Bronchial epithelial cell (primary cell): Measurements from ENCODE around the gene TSPEAR. TPM values are rescaled to one million over a fixed set of nuclear protein-coding genes. Genes with fewer than 3 reads are reported as not detected.
"Not testable (repeated sequence)": the region's sequence is repeated elsewhere in the genome, so short reads cannot be mapped to it uniquely, and the experiment has no call there.

Experiments
- DNase-seq: peaks from one replicate; pipeline ENCODE4 v3.0.0-alpha.2; 2010; ENCODE audit warnings: low read depth
- FAIRE-seq: peaks from 2 replicates; lab custom pipeline; 2011; peaks lifted over from hg19 to GRCh38; lab: Jason Lieb, UNC
- H3K27me3 ChIP-seq: 2 replicates; pipeline ENCODE4 v1.5.1; 2011; ENCODE audit warnings: low read length; ENCODE audit not compliant: control insufficient read depth, insufficient read depth
- H3K36me3 ChIP-seq: 2 replicates; pipeline ENCODE4 v1.5.1; 2011; ENCODE audit warnings: low read length; ENCODE audit not compliant: control insufficient read depth, insufficient read depth
- H3K4me3 ChIP-seq: 2 replicates; pipeline ENCODE4 v1.5.1; 2011; ENCODE audit warnings: mild to moderate bottlenecking, low read depth, low read length, control low read depth
- total RNA-seq: library from RNA; depleted of rRNA; stranded (reverse); fragments of >200 nt; gene quantifications from 2 replicates; pipeline ENCODE4 v1.2.1, GENCODE V29; 2014
- TF ChIP-seq, protein P1 (sequence below): IDR thresholded peaks from 2 replicates; pipeline ENCODE4 v1.5.1; 2011; ENCODE audit warnings: mild to moderate bottlenecking, moderate library complexity, low read length, control low read depth, inconsistent platforms; ENCODE audit not compliant: insufficient read depth, severe bottlenecking

Gene TSPEAR
- total RNA-seq, 1 donor from 2014 or later: not detected

DNA sequence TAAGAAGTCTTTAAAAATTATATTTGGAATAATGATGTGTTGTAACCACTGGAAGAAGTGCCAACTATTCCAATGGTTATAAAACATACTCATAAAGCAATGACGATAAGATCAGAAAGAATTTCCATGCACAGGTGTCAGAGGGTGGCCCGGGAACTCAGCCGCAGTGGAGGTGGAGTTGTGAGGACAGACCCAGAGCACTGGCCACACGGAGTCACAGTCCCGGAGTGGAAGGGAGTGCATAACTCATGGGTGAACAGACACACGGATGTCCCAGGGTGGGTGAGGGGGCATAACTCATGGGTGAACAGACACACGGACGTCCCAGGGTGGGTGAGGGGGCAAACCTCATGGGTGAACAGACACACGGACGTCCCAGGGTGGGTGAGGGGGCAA lies 135.3 kb downstream of the TSPEAR start:
- no peak for FAIRE-seq
- Histone ChIP-seq H3K4me3 (no peak overlapping the region), H3K36me3 (no peaks in the 10 kb centered on the region), H3K27me3 (no peaks in the 10 kb centered on the region)
- TF ChIP-seq, protein P1, sequence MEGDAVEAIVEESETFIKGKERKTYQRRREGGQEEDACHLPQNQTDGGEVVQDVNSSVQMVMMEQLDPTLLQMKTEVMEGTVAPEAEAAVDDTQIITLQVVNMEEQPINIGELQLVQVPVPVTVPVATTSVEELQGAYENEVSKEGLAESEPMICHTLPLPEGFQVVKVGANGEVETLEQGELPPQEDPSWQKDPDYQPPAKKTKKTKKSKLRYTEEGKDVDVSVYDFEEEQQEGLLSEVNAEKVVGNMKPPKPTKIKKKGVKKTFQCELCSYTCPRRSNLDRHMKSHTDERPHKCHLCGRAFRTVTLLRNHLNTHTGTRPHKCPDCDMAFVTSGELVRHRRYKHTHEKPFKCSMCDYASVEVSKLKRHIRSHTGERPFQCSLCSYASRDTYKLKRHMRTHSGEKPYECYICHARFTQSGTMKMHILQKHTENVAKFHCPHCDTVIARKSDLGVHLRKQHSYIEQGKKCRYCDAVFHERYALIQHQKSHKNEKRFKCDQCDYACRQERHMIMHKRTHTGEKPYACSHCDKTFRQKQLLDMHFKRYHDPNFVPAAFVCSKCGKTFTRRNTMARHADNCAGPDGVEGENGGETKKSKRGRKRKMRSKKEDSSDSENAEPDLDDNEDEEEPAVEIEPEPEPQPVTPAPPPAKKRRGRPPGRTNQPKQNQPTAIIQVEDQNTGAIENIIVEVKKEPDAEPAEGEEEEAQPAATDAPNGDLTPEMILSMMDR: no peak
- DNase-seq: no peak

DNA sequence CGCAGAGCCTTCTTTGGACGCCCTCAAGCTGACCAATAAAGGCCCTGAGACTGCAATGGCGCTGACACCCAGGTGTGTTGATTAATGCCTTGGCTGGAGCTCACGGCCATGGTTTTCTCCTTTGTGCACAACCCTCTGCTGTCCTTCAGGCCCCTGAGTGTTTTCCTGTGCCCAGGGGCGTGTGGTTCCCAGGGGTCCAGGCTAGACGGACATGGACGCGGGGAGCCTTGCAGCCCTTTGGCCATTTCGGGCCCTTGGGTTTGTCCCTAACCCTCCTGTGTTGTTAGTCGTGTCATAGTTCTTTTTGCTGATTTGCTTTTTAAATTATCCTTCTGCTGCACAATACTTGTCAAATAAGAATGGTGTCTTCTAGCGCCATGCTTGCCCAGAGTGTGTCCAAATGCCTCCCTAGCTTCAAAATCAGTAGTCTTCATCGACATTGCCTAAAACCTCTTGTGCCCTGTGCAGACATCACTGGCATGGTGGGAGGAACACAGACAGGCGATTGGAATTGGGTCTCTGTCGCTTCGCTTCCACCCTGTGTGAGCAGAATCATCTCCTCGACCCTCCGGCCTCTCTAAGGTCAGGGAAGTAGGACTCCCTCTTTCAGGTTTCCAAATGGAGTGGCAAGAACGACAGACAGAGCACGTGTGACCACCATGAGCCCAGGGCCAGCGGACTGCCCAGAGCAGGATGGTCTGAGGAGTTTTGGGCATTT lies 135.9 kb downstream of the TSPEAR start:
- TF ChIP-seq, protein P1: no peak

DNA sequence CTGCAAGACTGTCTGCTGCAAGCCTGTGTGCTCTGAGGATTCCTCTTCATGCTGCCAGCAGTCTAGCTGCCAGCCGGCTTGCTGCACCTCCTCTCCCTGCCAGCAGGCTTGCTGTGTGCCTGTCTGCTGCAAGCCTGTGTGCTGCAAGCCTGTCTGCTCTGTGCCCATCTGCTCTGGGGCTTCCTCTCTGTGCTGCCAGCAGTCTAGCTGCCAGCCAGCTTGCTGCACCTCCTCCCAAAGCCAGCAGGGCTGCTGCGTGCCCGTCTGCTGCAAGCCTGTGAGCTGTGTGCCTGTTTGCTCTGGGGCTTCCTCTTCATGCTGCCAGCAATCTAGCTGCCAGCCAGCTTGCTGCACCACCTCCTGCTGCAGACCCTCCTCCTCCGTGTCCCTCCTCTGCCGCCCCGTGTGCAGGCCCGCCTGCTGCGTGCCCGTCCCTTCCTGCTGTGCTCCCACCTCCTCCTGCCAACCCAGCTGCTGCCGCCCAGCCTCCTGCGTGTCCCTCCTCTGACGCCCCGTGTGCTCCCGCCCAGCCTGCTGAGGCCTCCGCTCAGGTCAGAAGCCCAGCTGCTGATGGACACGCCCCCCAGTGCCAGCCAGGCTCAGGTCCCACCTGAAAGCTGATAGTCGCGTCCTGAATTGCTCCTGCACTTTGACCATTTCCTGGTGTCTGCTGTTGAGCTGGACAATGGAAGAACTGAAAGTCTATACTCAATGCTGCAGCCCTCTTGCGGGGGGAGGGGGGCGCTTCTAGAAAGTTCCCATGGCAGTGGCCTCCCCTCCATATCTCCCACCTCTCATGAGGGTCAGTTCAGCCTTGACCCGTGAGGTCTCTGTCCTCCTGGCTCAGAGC lies 136.7 kb downstream of the TSPEAR start:
- no peaks in the 10 kb centered on the region for H3K27me3 ChIP-seq
- TF ChIP-seq, protein P1: no peak
- H3K4me3 ChIP-seq: no peak overlapping the region
- no peaks in the 10 kb centered on the region for H3K36me3 ChIP-seq
- FAIRE-seq: no peak
- no peak for DNase-seq

More for the DNA sequence above, 135.9 kb downstream of the TSPEAR start:
- DNase-seq (no peak), FAIRE-seq (no peak)
- H3K27me3 ChIP-seq: no peaks in the 10 kb centered on the region
- no peaks in the 10 kb centered on the region for H3K36me3 ChIP-seq
- H3K4me3 ChIP-seq: no peak overlapping the region

DNA sequence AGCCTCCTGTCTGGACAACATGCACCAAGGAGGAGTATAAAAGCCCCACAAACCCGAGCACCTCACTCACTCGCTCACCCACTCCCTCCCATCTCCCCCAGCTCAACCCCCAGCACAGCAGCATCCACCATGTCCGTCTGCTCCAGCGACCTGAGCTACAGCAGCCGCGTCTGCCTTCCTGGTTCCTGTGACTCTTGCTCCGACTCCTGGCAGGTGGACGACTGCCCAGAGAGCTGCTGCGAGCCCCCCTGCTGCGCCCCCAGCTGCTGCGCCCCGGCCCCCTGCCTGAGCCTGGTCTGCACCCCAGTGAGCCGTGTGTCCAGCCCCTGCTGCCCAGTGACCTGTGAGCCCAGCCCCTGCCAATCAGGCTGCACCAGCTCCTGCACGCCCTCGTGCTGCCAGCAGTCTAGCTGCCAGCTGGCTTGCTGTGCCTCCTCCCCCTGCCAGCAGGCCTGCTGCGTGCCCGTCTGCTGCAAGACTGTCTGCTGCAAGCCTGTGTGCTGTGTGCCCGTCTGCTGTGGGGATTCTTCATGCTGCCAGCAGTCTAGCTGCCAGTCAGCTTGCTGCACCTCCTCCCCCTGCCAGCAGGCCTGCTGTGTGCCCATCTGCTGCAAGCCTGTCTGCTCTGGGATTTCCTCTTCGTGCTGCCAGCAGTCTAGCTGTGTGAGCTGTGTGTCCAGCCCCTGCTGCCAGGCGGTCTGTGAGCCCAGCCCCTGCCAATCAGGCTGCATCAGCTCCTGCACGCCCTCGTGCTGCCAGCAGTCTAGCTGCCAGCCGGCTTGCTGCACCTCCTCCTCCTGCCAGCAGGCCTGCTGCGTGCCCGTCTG lies 137.5 kb downstream of the TSPEAR start, which contains the start of gene KRTAP10-4:
Gene KRTAP10-4, plus strand, starts transcription at position 100 of the 827 bp plus-strand sequence. Its CDS starts 30 bp downstream, at position 130.
- H3K27me3 ChIP-seq, H3K4me3 ChIP-seq, FAIRE-seq, H3K36me3 ChIP-seq, DNase-seq: not testable (repeated sequence)

DNA sequence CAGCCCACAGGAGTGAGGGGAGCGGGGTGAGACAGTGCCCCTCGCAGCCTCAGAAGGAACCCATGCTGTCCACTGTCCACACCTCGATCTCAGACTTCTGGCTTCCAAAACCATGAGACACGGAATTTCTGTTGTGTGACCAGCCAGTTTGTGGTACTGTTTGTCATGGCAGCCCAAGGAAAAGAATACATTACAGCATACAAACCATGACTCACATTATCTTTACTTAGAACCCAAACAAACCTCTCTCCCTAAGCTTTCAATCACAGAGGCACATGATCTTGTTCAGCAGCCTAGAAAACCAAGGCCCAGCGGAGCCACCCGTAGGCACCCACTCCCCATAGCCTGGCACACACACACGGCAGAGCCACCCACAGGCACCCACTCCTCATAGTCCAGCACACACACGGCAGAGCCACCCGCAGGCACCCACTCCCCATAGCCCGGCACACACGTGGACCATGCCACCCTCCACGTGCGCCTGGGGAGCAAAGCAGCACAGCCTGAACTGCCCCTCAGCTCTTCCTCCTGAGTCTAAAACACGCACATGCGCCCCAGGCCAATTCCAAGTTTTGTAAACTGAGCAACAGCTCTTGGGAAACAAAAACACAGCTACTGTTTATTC lies 138.3 kb downstream of the TSPEAR start:
- Histone ChIP-seq H3K36me3 (no peaks in the 10 kb centered on the region), H3K4me3 (no peak overlapping the region), H3K27me3 (no peaks in the 10 kb centered on the region)
- DNase-seq (no peak), FAIRE-seq (peak; percentile 89)
- TF ChIP-seq, protein P1: no peak
